HepG2 (cell line): ENCODE results near the gene RPL19. TPM values are rescaled to one million over a fixed set of nuclear protein-coding genes. Genes with fewer than 3 reads are reported as not detected.

Experiments
- ARHGAP35 ChIP-seq: sonication (generic); formaldehyde crosslinking; IDR thresholded peaks from 2 replicates; pipeline ENCODE4 v1.9.0; 2022; ENCODE audit warnings: mild to moderate bottlenecking, inconsistent platforms, moderate library complexity, missing genetic modification reagents, borderline replicate concordance
- CBX2 ChIP-seq, 2 experiments: fragments of 200-600 bp in 1 of 2; sonication (generic); formaldehyde crosslinking in 1 of 2; IDR thresholded peaks; 2 replicates each; pipeline versions ENCODE4 v1.7.0 to v1.8.1; 2018 to 2022; ENCODE audit warnings: low read depth in 2 of 2, low read length in 1 of 2, mild to moderate bottlenecking in 1 of 2, missing genetic modification reagents in 1 of 2
- DNMT3B ChIP-seq: conservative IDR thresholded peaks from 2 replicates; pipeline ENCODE4 v1.6.1; 2016; ENCODE audit warnings: missing biosample characterization, control low read depth
- GMEB1 ChIP-seq: sonication (generic); formaldehyde crosslinking; IDR thresholded peaks from 2 replicates; pipeline ENCODE4 v1.5.1; 2020; ENCODE audit warnings: missing genetic modification reagents, mild to moderate bottlenecking, borderline replicate concordance
- MTF2 ChIP-seq: sonication (generic); formaldehyde crosslinking; IDR thresholded peaks from 2 replicates; pipeline ENCODE4 v1.5.0; 2020; ENCODE audit warnings: missing genetic modification reagents, borderline replicate concordance
- MYPOP ChIP-seq: sonication (generic); formaldehyde crosslinking; IDR thresholded peaks from 2 replicates; pipeline ENCODE4 v1.8.1; 2023; ENCODE audit warnings: mild to moderate bottlenecking, moderate library complexity, missing genetic modification reagents
- NFE2L1 ChIP-seq: sonication (generic); formaldehyde crosslinking; IDR thresholded peaks from 2 replicates; pipeline ENCODE4 v1.4.0; 2020; ENCODE audit warnings: missing genetic modification reagents, mild to moderate bottlenecking, borderline replicate concordance
- RARA ChIP-seq: IDR thresholded peaks from 2 replicates; pipeline ENCODE4 v1.6.1; 2016; ENCODE audit warnings: missing genetic modification reagents, missing compliant biosample characterization
- SP1 ChIP-seq, 2 experiments: fragments of 450-650 bp in 1 of 2; sonication (generic) in 1 of 2; formaldehyde crosslinking in 1 of 2; IDR thresholded peaks; 2 replicates each; pipeline versions ENCODE4 v1.4.0 to v1.6.1; 2016 to 2020; ENCODE audit warnings: missing genetic modification reagents in 1 of 2
- STAT5B ChIP-seq: sonication (generic); formaldehyde crosslinking; IDR thresholded peaks from 2 replicates; pipeline ENCODE4 v1.4.0; 2020; ENCODE audit warnings: missing genetic modification reagents
- TBP ChIP-seq: sonication (generic); formaldehyde crosslinking; IDR thresholded peaks from 2 replicates; pipeline ENCODE4 v1.5.0; 2020; ENCODE audit warnings: missing genetic modification reagents
- USF2 ChIP-seq, 2 experiments: sonication (generic) in 1 of 2; formaldehyde crosslinking in 1 of 2; IDR thresholded peaks; 2 replicates each; pipeline versions ENCODE4 v1.5.1 to v1.6.1; 2011 to 2020; ENCODE audit warnings: borderline replicate concordance in 1 of 2, low read depth in 1 of 2, low read length in 1 of 2, mild to moderate bottlenecking in 1 of 2, missing genetic modification reagents in 1 of 2, moderate library complexity in 1 of 2
- ZBTB38 ChIP-seq: sonication (generic); formaldehyde crosslinking; IDR thresholded peaks from 2 replicates; pipeline ENCODE4 v1.5.1; 2020; ENCODE audit warnings: mild to moderate bottlenecking, missing genetic modification reagents
- ZBTB44 ChIP-seq: sonication (generic); formaldehyde crosslinking; IDR thresholded peaks from 2 replicates; pipeline ENCODE4 v1.4.0; 2020; ENCODE audit warnings: missing genetic modification reagents
- ZNF17 ChIP-seq: sonication (generic); formaldehyde crosslinking; IDR thresholded peaks from 2 replicates; pipeline ENCODE4 v1.5.0; 2020; ENCODE audit warnings: mild to moderate bottlenecking, missing genetic modification reagents
- ZNF207 ChIP-seq: fragments of 450-650 bp; IDR thresholded peaks from 2 replicates; pipeline ENCODE4 v1.6.1; 2016; ENCODE audit warnings: antibody characterized with exemption, borderline replicate concordance
- ZNF530 ChIP-seq: sonication (generic); formaldehyde crosslinking; IDR thresholded peaks from 2 replicates; pipeline ENCODE4 v1.5.0; 2020; ENCODE audit warnings: low read depth, mild to moderate bottlenecking, missing genetic modification reagents
- ZNF550 ChIP-seq: sonication (generic); formaldehyde crosslinking; IDR thresholded peaks from 2 replicates; pipeline ENCODE4 v1.4.0; 2020; ENCODE audit warnings: mild to moderate bottlenecking, missing genetic modification reagents, borderline replicate concordance
- ZNF704 ChIP-seq: sonication (generic); formaldehyde crosslinking; IDR thresholded peaks from 2 replicates; pipeline ENCODE4 v1.8.1; 2023; ENCODE audit warnings: mild to moderate bottlenecking, inconsistent platforms, moderate library complexity, missing genetic modification reagents, borderline replicate concordance
- polyA plus RNA-seq, 8 experiments: library from polyadenylated mRNA; depleted of rRNA in 3 of 8; stranded (reverse) in 7 of 8; unstranded in 1 of 8; fragments of >200 nt; fragmentation: Illumina TruSeq in 4 of 8; extraction: Trizol in 4 of 8; gene quantifications; 2 replicates each; pipeline versions ENCODE4 v1.2.1 to v1.2.3, GENCODE V29; 2011 to 2016; ENCODE audit warnings: low read depth in 4 of 8, missing spikeins in 1 of 8, mixed read lengths in 1 of 8; ENCODE audit not compliant: insufficient read depth in 1 of 8
- total RNA-seq, 5 experiments: library from RNA; depleted of rRNA; stranded (reverse); fragments of >200 nt; fragmentation: Illumina TruSeq; extraction: Trizol; gene quantifications; 2 replicates each; pipeline ENCODE4 v1.2.3, GENCODE V29; 2016; ENCODE audit warnings: low read depth in 1 of 5

The RPL19 gene
- total and polyA plus RNA-seq, 2 of the 13 experiments (the other 11 are each of a cell fraction or from before 2014, with no cell fraction given) = 2,522 to 2,768 TPM

GRCh38 chr17:39200070-39200879 lies at the start of gene RPL19 (continued):
- no peak for TF ChIP-seq ZNF704
- TF ChIP-seq MYPOP = peak; percentile 70
- no peak for TF ChIP-seq ZNF530 (CRISPR knock-in tag)
- no peak; the same call in 1 of the 2 replicates for TF ChIP-seq STAT5B (CRISPR knock-in tag)
- TF ChIP-seq ZBTB38 (CRISPR knock-in tag) = peak; percentile 67; the same call in 1 of the 2 replicates
- no peak for TF ChIP-seq USF2 (IDR thresholded peaks at IDR 0.05; ENCODE audit: low read depth, low read length)
- peak; percentile 79; the same call in 1 of the 2 replicates for TF ChIP-seq USF2 (CRISPR knock-in tag; IDR thresholded peaks at IDR 0.05; ENCODE audit: borderline replicate concordance)
- no peak for TF ChIP-seq ZBTB44 (CRISPR knock-in tag)
- peak; percentile 22; the same call in 1 of the 2 replicates for TF ChIP-seq RARA (CRISPR knock-in tag)
- TF ChIP-seq CBX2 (IDR thresholded peaks at IDR 0.05; ENCODE audit: low read depth, low read length) = no peak
- no peak for TF ChIP-seq CBX2 (CRISPR knock-in tag; IDR thresholded peaks at IDR 0.05; ENCODE audit: low read depth)
- no peak for TF ChIP-seq SP1 (IDR thresholded peaks at IDR 0.05)
- TF ChIP-seq SP1 (CRISPR knock-in tag; IDR thresholded peaks at IDR 0.05) = no peak; the same call in none of the 2 replicates
- TF ChIP-seq ZNF17 (CRISPR knock-in tag) = 0 out of 2 replicates have a peak, but pooled peaks have one; percentile 2
- no peak for TF ChIP-seq NFE2L1
- peak; percentile 81; the same call in 1 of the 2 replicates for TF ChIP-seq ARHGAP35
- TF ChIP-seq GMEB1 = peak; percentile 13; the same call in 1 of the 2 replicates
- TF ChIP-seq MTF2 (CRISPR knock-in tag) = peak; percentile 84; the same call in 1 of the 2 replicates
- no peak for TF ChIP-seq ZNF550 (CRISPR knock-in tag)
- no peak for TF ChIP-seq DNMT3B (CRISPR knock-in tag)
- no peak for TF ChIP-seq ZNF207
- TF ChIP-seq TBP (CRISPR knock-in tag) = no peak
